DMS53 treated with DMSO at 0.1 percent for 48 hours (cell line): ENCODE measurements around the gene MRTO4.
A peak's percentile ranks its signal among the peaks of the same experiment; 100 is the strongest.
"Not testable (repeated sequence)": the region's sequence is repeated elsewhere in the genome, so short reads cannot be mapped to it uniquely, and the experiment has no call there.

Experiments
- DNase-seq: peaks from one replicate; lab custom pipeline; 2025; ENCODE audit not compliant: unreplicated experiment; lab: John Stamatoyannopoulos, UW

Gene MRTO4

DNA sequence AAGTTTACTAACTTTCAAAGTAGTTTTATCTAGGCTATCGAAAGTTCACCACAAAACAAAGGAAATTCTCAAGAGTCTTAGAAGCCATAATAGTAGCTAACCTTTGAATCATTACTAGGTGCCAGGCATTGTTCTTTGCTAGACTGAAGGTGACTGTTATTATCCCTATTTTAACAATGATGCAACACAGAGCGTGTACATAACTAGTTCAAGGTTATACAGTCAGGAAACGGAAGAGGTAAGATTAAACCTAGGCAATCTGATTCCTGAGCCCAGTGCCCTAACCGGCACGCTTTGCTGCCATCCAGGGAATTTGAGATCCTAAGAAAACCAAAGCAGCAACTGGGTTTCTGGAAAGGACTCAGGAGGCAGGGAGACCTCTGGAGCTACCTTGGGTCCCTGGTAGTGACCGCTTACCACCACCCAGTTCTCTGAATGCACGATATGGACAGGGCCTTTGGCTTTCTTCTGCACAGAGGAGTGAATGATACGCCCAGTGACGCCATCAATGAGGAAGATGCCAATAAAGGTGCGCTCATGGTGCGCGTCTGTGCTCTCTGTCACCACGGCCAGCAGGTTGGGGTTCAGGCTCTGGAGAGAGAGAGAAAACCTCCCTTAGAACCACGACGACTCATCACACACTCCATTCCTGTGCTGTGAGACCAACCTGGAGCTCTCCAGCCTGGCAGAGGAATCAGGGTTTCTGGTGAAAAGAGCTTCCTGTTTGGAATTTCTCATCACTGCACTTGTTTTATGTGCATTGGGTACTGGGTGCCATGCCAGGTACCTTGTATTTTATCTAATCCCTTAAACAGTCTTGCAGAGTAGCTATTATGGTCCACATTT, 28.4 kb upstream of the MRTO4 start:
- no peak for DNase-seq

- no peak for DNase-seq
Observed at GRCh38 chr1:19229229-19229628, 22.4 kb upstream of the MRTO4 start.

DNA sequence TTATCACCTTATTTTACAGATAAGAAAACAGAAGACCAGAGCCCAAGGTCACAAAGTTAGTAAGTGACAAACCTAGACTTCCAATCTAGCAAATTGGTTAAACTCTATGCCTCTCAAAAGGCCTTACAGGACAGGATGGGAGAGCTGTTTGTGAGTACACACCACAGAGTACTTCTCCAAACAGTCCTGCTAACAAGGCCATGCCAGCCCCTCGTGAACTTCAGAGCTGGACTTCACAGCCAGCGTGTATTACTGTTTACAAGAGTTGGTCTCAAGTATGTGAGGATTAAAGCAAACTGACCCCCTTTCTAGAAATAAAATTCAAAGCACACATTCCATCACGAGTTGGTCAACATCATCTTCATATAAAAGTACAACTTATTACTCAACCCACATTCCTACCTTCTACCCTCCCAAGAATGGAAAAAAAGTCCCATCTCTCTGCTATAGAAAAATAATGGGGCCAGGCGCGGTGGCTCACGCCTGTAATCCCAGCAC, 21.7 kb upstream of the MRTO4 start:
- DNase-seq, result no peak

DNA sequence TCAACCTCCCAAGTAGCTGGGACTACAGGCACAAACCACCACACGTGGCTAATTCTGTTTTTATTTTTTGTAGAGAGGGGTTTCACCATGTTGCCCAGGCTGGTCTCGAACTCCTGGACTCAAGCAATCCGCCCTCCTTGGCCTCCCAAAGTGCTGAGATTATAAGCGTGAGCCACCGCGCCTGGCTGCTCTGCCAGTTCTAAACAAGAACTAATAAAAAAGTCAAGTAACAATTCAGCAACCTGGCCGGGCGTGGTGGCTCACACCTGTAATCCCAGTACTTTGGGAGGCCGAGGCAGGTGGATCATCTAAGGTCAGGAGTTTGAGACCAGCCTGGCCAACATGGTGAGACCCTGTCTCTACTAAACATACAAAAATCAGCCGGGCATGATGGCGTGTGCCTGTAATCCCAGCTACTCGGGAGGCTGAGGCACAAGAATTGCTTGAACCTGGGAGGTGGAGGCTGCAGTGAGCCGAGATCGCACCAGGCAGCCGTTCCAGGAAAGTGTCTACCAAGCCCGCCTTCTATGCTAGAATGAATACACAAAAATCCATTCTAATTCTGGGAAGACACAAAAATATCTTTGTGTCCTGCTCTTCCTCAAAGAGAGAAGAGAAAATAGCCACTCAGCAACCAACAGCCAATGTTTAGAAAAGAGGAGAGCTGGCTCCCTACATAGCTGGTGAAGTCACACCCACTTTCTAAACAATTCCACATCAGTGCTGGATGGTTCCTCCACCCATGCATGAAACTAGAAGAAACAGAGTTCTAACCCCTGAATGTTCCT, 19.7 kb upstream of the MRTO4 start:
- DNase-seq, result not testable (repeated sequence)

GRCh38 chr1:19232524-19232846, 19.1 kb upstream of the MRTO4 start:
- DNase-seq, result no peak

GRCh38 chr1:19234224-19234623, 17.4 kb upstream of the MRTO4 start:
- DNase-seq, result no peak

DNA sequence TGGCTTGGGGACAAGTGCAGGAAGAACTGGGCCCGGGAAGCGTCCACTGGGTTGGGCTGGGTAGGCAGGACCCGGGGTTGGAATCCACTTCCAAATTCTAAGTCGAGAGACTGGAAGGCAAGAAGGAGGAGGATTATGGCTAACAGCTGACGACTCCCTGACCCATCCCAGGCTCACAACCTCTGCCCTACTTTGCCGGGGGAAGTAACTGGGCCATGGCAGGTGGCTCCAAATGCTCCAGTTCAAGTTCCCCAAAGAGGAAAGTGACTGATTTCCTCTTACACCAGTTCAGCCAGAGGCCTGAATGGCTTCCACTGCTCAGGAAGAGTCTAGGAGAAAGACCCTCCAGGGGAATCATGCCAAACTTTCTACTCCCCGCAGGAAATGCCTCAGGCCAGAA, 11.7 kb upstream of the MRTO4 start:
- no peak for DNase-seq

- peak; percentile 44 for DNase-seq
Observed at GRCh38 chr1:19240673-19241538, 10.7 kb upstream of the MRTO4 start.

GRCh38 chr1:19250629-19251304, 838 bp upstream of the MRTO4 start:
- DNase-seq, result no peak

DNA sequence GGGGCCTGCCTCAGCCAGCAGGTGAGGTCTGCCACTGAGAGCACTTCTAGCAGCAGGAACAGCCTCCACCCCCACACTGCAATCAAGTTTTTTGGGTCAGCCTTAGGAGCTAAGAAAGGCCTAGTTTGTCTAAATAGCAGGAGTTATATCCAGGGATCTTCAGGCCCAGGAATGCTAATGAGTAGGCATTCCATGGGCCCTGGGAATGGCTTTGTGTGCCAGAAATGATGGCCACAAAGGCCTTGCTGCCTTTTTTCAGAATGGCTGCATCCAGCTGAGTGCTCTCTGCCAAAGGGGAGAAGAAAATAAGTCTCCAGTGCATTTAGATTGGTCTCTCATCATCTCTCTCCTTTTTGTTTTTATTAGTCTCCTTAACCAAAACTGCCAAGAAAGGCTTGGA, 2.8 kb downstream of the MRTO4 start:
- no peak for DNase-seq

- DNase-seq, result no peak
Observed at GRCh38 chr1:19255288-19255687, 3.7 kb downstream of the MRTO4 start.

DNA sequence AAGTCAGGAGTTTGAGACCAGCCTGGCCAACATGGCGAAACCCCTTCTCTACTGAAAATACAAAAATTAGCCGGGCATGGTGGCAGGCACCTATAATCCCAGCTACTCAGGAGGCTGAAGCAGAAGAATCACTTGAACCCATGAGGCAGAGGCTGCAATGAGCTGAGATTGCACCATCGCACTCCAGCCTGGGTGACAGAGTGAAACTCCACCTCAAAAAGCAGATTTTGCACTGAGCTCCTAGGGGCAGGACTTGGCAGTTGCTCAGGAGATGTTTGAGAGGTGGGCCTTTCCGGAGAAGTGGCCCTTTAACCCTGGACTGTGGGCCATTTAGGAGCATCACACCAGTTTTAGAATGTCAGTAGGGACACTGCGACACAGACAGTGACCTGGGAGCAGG, 4.7 kb downstream of the MRTO4 start:
- DNase-seq, result not testable (repeated sequence)

DNA sequence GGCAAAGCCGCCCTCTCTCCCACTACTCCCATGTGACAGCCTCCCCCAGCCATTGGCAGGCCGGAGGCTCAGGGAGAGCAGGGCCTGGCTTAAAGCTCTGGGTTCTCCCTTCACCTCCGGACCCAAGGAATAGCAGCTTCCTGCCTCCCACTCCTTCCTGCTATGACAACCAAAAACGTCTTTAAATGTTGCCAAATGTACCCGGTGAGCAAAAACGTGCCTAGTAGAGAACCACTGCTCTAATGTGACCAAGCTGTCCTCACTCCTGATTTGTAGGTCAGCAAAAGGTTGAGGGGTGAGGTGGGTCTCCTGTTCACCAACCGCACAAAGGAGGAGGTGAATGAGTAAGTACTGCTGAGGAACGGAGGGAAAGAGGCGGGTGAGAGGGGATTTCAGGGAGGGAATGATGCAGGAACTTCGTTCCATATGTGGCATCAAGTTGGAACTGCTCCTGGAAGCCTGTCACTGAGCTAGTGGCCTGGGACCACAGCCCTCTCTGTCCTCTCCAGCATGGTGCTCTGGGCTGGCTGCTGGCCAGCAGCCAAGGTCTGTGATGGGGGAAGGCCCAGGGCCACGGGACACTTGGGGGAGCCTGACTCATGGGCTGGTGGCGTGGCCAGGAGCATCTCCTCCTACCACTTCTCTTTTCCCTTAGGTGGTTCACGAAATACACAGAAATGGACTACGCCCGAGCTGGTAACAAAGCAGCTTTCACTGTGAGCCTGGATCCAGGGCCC, 5.7 kb downstream of the MRTO4 start:
- DNase-seq, result no peak

- no peak for DNase-seq
Observed at GRCh38 chr1:19258353-19258752, 6.7 kb downstream of the MRTO4 start.

DNA sequence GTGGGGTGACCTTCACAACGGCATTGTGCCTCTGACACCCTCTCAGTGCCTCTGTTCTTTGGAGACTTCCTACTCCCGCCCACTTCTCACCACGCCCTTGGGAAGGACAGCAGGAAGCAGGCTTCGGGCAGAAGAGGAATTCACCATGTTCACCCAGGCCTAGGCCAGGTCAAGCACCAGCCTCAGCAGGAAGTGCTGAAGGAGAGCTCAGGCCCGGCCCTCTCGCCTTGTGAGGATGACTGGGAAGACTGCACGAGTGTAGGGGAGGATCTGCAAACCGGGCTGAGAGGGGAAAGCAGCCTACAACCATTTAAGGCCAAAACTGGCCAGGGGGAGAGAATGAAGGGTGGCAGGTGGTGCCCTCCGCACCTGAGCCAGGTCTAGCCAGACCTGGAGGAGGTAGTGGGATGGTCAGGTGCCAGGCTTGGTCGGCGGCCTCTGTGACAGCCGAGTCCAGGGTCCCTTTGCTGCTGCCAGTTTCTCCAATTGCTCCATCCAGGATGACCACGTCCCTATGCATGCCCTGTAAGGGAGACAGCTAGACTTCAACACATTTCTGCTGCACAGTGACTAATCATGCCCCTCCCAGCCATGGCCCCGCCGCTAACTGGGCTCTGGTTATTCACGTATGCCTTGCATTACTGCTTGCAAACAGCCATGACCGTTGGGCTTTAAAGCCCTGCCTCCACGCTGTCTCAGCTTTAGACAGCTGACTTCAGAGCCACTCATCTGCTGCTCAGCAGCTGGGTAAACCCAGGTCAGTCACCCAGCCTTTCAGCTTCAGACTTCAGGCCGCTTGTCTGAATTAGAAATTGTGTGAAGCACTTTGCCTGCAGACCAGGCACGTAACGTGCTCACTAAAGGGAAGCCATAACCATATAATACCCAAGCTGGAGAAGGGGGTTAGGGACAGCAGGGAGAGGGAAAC, 8.9 kb downstream of the MRTO4 start:
- DNase-seq, result peak; percentile 98

GRCh38 chr1:19262047-19262446, 10.4 kb downstream of the MRTO4 start:
- DNase-seq, result no peak

DNA sequence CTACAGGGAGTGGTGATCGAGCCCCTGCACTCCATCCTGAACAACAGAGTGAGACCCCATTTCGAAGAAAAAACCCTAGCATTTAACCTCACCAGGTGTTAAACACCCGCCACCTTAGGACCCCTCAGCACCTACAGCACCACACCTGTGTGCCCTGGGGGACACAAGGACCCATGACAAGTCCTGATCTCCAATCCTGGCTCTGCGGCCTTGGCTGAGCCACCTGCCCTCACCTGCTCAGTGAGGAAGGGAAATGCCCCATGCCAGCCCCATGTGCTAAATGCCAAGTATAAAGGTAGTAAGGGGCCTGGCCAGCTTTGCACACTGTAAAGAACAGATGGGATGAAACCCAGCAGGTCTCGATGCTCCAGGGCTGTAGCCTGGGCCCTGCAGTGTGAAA, 11.1 kb downstream of the MRTO4 start:
- no peak for DNase-seq

- no peak for DNase-seq
Observed at GRCh38 chr1:19268445-19268844, 16.8 kb downstream of the MRTO4 start.
